ENCODE results near the gene PDAP1. TPM values are rescaled to one million over a fixed set of nuclear protein-coding genes. Genes with fewer than 3 reads are reported as not detected.

Gene PDAP1
- total RNA-seq, 2 experiments from 2014 or later = 35.0 to 38.0 TPM

DNA sequence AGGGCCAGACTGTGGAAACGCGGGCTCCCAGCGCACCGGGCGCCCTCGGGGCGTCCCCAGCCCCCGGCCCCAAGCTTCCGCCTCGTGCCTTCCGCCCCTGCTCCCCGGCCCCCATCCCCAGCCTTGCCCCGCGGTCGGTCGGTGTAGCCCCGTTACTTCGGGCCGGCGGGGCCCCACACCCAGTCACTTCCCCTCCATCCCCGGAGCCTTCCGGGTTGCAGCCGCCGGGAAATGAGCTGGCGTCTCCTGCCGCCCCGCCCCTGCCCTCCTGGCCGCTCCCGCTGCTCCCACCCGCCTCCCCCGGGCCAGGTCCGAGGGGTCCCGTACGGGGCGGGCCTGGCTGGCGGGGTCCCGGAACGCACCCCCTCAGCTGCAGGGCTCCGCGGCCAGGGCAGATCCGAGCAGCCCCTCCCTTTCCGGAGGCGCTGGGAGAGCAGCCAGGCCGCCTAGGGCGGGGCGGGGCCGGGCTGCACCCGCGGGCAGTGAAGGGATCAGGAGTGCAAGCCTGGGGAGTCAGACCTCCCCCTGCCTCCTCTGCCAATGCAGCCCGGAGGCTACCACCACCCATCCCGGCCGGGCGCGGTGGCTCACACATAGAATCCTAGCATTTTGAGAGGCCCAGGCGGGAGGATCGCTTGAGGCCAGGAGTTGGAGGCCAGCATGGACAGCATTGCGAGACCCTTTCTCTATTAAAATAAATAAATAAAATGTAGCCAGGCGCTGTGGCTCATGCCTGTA is 33.2 kb downstream of the PDAP1 start:
- H3K36me3 ChIP-seq (ENCODE audit: insufficient read depth, low read length) = peaks cover 23% of the 10 kb centered on the region
- intact Hi-C loops (cut with DNase I, micrococcal nuclease) = loop anchor here in 1 of 2 experiments (2.0 kb wide), 1 partner anchor 18 kb away; no protein-coding TSS in a partner anchor
- H3K27ac ChIP-seq (ENCODE audit: low read depth in 1 of 2, low read length in 2 of 2) = peak overlapping the region; percentile 89 to 94
- Mint-ChIP-seq H3K36me3 (ENCODE audit: low read depth) (peaks cover 34% of the 10 kb centered on the region), H3K4me1 (ENCODE audit: low read depth) (peaks cover 36% of the 10 kb centered on the region), H3K4me3 (peak overlapping the region; percentile 93), H3K9me3 (no peaks in the 10 kb centered on the region), H3K27me3 (no peaks in the 10 kb centered on the region), H3K27ac (peak overlapping the region; percentile 95)
- peaks cover 56% of the 10 kb centered on the region for H3K4me1 ChIP-seq (ENCODE audit: insufficient read depth, low read length)
- ChIA-PET CTCF (interaction anchor here (0.7 to 2.2 kb wide), 3 partner anchors 9 to 32 kb away, joined by 3 to 7 read pairs (median 5); partner anchors contain the start of genes BUD31 and PDAP1), POLR2A (interaction anchor here (0.6 to 4.8 kb wide), 11 partner anchors 10 to 1273 kb away, joined by 3 to 37 read pairs (median 3); partner anchors contain the start of genes AP4M1, BUD31, FAM200A and MCM7)
- no peaks in the 10 kb centered on the region for H3K9me3 ChIP-seq (ENCODE audit: control insufficient read depth in 1 of 2, insufficient read depth in 1 of 2, low read length in 2 of 2)
- ATAC-seq (ENCODE audit: poor library complexity) = peak; percentile 20
- TF ChIP-seq, protein P1, sequence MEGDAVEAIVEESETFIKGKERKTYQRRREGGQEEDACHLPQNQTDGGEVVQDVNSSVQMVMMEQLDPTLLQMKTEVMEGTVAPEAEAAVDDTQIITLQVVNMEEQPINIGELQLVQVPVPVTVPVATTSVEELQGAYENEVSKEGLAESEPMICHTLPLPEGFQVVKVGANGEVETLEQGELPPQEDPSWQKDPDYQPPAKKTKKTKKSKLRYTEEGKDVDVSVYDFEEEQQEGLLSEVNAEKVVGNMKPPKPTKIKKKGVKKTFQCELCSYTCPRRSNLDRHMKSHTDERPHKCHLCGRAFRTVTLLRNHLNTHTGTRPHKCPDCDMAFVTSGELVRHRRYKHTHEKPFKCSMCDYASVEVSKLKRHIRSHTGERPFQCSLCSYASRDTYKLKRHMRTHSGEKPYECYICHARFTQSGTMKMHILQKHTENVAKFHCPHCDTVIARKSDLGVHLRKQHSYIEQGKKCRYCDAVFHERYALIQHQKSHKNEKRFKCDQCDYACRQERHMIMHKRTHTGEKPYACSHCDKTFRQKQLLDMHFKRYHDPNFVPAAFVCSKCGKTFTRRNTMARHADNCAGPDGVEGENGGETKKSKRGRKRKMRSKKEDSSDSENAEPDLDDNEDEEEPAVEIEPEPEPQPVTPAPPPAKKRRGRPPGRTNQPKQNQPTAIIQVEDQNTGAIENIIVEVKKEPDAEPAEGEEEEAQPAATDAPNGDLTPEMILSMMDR (IDR thresholded peaks at IDR 0.05) = no peak
- H3K27me3 ChIP-seq (ENCODE audit: control insufficient read depth in 1 of 2, insufficient read depth in 2 of 2, low read length in 2 of 2) = no peaks in the 10 kb centered on the region
- DNase-seq = peak in 13 of 14 experiments; percentile 47 to 83 (median 59)
- peak overlapping the region; percentile 74 for H3K4me3 ChIP-seq (ENCODE audit: low read length)

DNA sequence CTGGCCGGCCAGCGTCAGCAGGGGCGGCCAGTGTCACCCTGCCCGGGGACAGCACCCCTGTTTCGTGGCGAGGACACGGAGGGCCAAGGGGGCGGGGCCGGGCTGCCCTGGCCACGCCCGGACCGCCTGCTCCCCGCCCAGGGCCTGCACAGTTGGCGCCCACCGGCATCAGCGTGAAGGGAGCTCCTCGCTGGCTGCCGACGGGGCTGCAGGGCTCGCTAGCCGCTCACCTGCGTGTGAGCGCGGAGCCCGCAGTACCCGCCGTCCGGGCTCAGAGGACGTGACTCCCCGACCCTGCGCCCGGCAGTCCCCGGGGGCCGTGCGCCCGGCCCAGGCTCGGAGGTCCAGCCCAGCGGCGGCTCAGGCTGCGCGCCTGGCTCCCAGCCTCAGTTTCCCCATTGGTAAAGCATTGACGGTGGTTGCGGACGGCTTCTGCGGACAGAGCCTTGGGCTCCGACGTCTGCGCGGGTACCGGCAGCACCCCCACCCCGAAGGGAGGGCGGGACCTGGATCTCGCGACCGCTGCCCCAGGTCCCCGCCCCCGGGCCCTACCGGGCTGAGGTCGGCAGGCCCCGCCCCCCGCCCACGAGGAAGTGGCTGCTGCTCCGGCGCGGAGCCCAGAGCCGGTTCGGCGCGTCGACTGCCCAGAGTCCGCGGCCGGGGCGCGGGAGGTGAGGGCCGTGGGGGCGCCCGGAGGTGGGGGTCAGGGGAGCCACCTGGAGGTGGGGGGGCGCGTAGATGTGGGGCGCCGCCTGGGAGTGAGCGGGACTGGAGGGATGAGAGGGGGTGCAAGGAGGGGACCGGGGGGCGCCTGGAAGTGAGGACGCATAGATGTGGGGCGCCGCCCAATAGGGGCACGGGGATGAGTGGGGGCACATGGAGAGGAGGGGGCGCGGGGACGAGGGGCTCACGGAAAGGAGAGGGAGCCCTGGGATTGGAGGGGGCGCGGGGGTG is 34.0 kb downstream of the PDAP1 start, which contains the start of gene ARPC1B:
Gene ARPC1B (plus strand): TSS at position 620 of the 954 bp plus-strand sequence. CDS start 10,985 bp downstream, outside the sequence.
- POLR2A ChIA-PET = interaction anchor here (0.6 to 4.8 kb wide), 7 partner anchors 9 to 727 kb away, joined by 3 to 37 read pairs (median 4); partner anchors contain the start of genes AP4M1, BUD31, MCM7 and PDAP1
- TF ChIP-seq, protein P1 (IDR thresholded peaks at IDR 0.05) = no peak
- DNase-seq = peak; percentile 63 to 95 (median 82)
- peak within 1 kb of the TSS; percentile 95 for H3K27ac Mint-ChIP-seq
- CTCF ChIA-PET = interaction anchor here (0.6 to 2.2 kb wide), 4 partner anchors 9 to 647 kb away, joined by 3 to 7 read pairs (median 4); partner anchors contain the start of genes BUD31 and PDAP1
- ATAC-seq (ENCODE audit: poor library complexity) = peak; percentile 51
- H3K9me3 Mint-ChIP-seq = no peaks in the 10 kb centered on the region
- intact Hi-C loops (cut with DNase I, micrococcal nuclease) = loop anchor here in 1 of 2 experiments (1.0 to 2.0 kb wide), 2 partner anchors 18 to 34 kb away; partner anchors contain the start of genes BUD31 and PDAP1
- peak within 1 kb of the TSS; percentile 74 for H3K4me3 ChIP-seq (ENCODE audit: low read length)
- peaks cover 29% of the 10 kb centered on the region for H3K36me3 Mint-ChIP-seq (ENCODE audit: low read depth)
- H3K27me3 Mint-ChIP-seq = no peaks in the 10 kb centered on the region
- peak within 1 kb of the TSS; percentile 89 to 94 for H3K27ac ChIP-seq (ENCODE audit: low read depth in 1 of 2, low read length in 2 of 2)
- H3K4me1 ChIP-seq (ENCODE audit: insufficient read depth, low read length) = peaks cover 47% of the 10 kb centered on the region
- no peaks in the 10 kb centered on the region for H3K9me3 ChIP-seq (ENCODE audit: control insufficient read depth in 1 of 2, insufficient read depth in 1 of 2, low read length in 2 of 2)
- no peaks in the 10 kb centered on the region for H3K27me3 ChIP-seq (ENCODE audit: control insufficient read depth in 1 of 2, insufficient read depth in 2 of 2, low read length in 2 of 2)
- peaks cover 27% of the 10 kb centered on the region for H3K4me1 Mint-ChIP-seq (ENCODE audit: low read depth)
- H3K4me3 Mint-ChIP-seq = peak within 1 kb of the TSS; percentile 93
- H3K36me3 ChIP-seq (ENCODE audit: insufficient read depth, low read length) = peaks cover 26% of the 10 kb centered on the region
